ENCODE results near the gene NIT2.

GRCh38 chr3:100361897-100362296, 27.3 kb downstream of the NIT2 start:
- no peak for TF ChIP-seq CTCF (IDR thresholded peaks at IDR 0.05; ENCODE audit: low read length)
- no peak for TF ChIP-seq EZH2 (IDR thresholded peaks at IDR 0.05; ENCODE audit: borderline replicate concordance, low read length)

Measured in OCI-LY1 (cell line).